GM23338 (cell line): ENCODE measurements around the gene RNF223. TPM values are rescaled to one million over a fixed set of nuclear protein-coding genes. Genes with fewer than 3 reads are reported as not detected.

ENCODE experiments used
- ATAC-seq: fragments of 200-7000 bp; cut with Tn5 transposase; 3 replicates; pipeline ENCODE4 v1.9.1; 2020
- DNase-seq: peaks from one replicate; pipeline ENCODE4 v3.0.0-alpha.2; 2015; ENCODE audit warnings: low spot score
- H2AFZ ChIP-seq: fragments of 200-600 bp; sonication (generic); 2 replicates; pipeline ENCODE4 v1.8.0; 2016; ENCODE audit warnings: antibody characterized with exemption, mild to moderate bottlenecking, moderate library complexity
- H3F3A ChIP-seq: fragments of 200-600 bp; sonication (generic); replicated peaks from 2 replicates; pipeline ENCODE4 v1.8.0; 2017; ENCODE audit warnings: antibody characterized with exemption, mixed run types, low read depth
- H3K27ac ChIP-seq: fragments of 200-600 bp; sonication (generic); 2 replicates; pipeline ENCODE4 v1.6.1; 2016; ENCODE audit warnings: low read depth
- H3K27me3 ChIP-seq: fragments of 200-600 bp; sonication (generic); 2 replicates; pipeline ENCODE4 v1.8.0; 2016; ENCODE audit warnings: mild to moderate bottlenecking, mixed run types, moderate library complexity; ENCODE audit not compliant: insufficient read depth
- H3K36me3 ChIP-seq: fragments of 200-600 bp; sonication (generic); 2 replicates; pipeline ENCODE4 v1.8.0; 2016; ENCODE audit warnings: mild to moderate bottlenecking; ENCODE audit not compliant: insufficient read depth
- H3K4me1 ChIP-seq: fragments of 200-600 bp; sonication (generic); 2 replicates; pipeline ENCODE4 v1.8.0; 2016; ENCODE audit warnings: mild to moderate bottlenecking, moderate library complexity; ENCODE audit not compliant: insufficient read depth
- H3K4me2 ChIP-seq: fragments of 200-600 bp; sonication (generic); 2 replicates; pipeline ENCODE4 v1.7.1; 2017; ENCODE audit warnings: mixed run types
- H3K4me3 ChIP-seq: fragments of 200-600 bp; sonication (generic); 2 replicates; pipeline ENCODE4 v1.6.1; 2016; ENCODE audit warnings: mixed run types
- H3K79me2 ChIP-seq: fragments of 200-600 bp; sonication (generic); replicated peaks from 2 replicates; pipeline ENCODE4 v1.8.0; 2017; ENCODE audit warnings: mild to moderate bottlenecking; ENCODE audit not compliant: insufficient read depth
- H3K9me2 ChIP-seq: fragments of 200-600 bp; sonication (generic); 2 replicates; pipeline ENCODE4 v1.8.0; 2017; ENCODE audit not compliant: insufficient read depth
- H4K20me1 ChIP-seq: fragments of 200-600 bp; sonication (generic); replicated peaks from 2 replicates; pipeline ENCODE4 v1.8.0; 2017; ENCODE audit warnings: mild to moderate bottlenecking; ENCODE audit not compliant: insufficient read depth
- H3K27ac Mint-ChIP-seq: 2 replicates; pipeline ENCODE4 v1.8.0; 2020; ENCODE audit warnings: inconsistent platforms, mild to moderate bottlenecking, moderate library complexity, mixed read lengths
- H3K27me3 Mint-ChIP-seq: 3 replicates; pipeline ENCODE4 v1.8.0; 2022; ENCODE audit warnings: low read depth, mild to moderate bottlenecking, moderate library complexity, mixed read lengths, inconsistent platforms; ENCODE audit not compliant: insufficient read depth, poor library complexity
- H3K36me3 Mint-ChIP-seq: 3 replicates; pipeline ENCODE4 v1.8.0; 2021; ENCODE audit warnings: low read depth, mild to moderate bottlenecking, inconsistent platforms, moderate library complexity, mixed read lengths
- H3K4me1 Mint-ChIP-seq: 3 replicates; pipeline ENCODE4 v1.8.0; 2020; ENCODE audit warnings: mild to moderate bottlenecking, inconsistent platforms, mixed read lengths
- H3K4me3 Mint-ChIP-seq: 3 replicates; pipeline ENCODE4 v1.8.0; 2021; ENCODE audit warnings: moderate library complexity, mild to moderate bottlenecking, inconsistent platforms, mixed read lengths
- H3K9me3 Mint-ChIP-seq: 3 replicates; pipeline ENCODE4 v1.8.0; 2020; ENCODE audit warnings: moderate library complexity, mild to moderate bottlenecking, inconsistent platforms, mixed read lengths
- CREB1 ChIP-seq: fragments of 250-450 bp; sonication (Bioruptor Pico); IDR thresholded peaks from 2 replicates; pipeline ENCODE4 v1.5.0; 2020; ENCODE audit warnings: low read depth, mild to moderate bottlenecking, moderate library complexity
- CTCF ChIP-seq, 2 experiments: fragments of 200-600 bp in 1 of 2; sonication (generic) in 1 of 2; conservative IDR thresholded peaks; 2 replicates each; pipeline versions ENCODE4 v1.5.1 to v1.6.1; 2016 to 2017; ENCODE audit warnings: antibody characterized with exemption in 2 of 2, low read depth in 2 of 2, mild to moderate bottlenecking in 2 of 2, moderate library complexity in 1 of 2
- EZH2 ChIP-seq: fragments of 200-600 bp; sonication (generic); IDR thresholded peaks from one replicate; pipeline ENCODE4 v1.8.0; 2017; ENCODE audit warnings: antibody characterized with exemption, mild to moderate bottlenecking, low read depth; ENCODE audit not compliant: unreplicated experiment
- JUNB ChIP-seq: IDR thresholded peaks from one replicate; pipeline ENCODE4 v1.6.1; 2016; ENCODE audit warnings: antibody characterized with exemption; ENCODE audit not compliant: unreplicated experiment
- NANOG ChIP-seq: IDR thresholded peaks from 2 replicates; pipeline ENCODE4 v1.6.1; 2016; ENCODE audit warnings: antibody characterized with exemption, borderline replicate concordance
- REST ChIP-seq: IDR thresholded peaks from one replicate; pipeline ENCODE4 v1.6.1; 2018; ENCODE audit warnings: antibody characterized with exemption; ENCODE audit not compliant: unreplicated experiment
- ZNF114 ChIP-seq: fragments of 250-450 bp; sonication (Bioruptor Pico); IDR thresholded peaks from 2 replicates; pipeline ENCODE4 v1.5.0; 2020; ENCODE audit warnings: mild to moderate bottlenecking, moderate library complexity
- ZNF331 ChIP-seq: fragments of 250-450 bp; sonication (Bioruptor Pico); IDR thresholded peaks from 2 replicates; pipeline ENCODE4 v1.5.0; 2020; ENCODE audit warnings: low read depth, mild to moderate bottlenecking, moderate library complexity
- ZNF462 ChIP-seq: fragments of 250-450 bp; sonication (Bioruptor Pico); IDR thresholded peaks from 2 replicates; pipeline ENCODE4 v1.5.0; 2020; ENCODE audit warnings: mild to moderate bottlenecking, moderate library complexity
- polyA plus RNA-seq: library from polyadenylated mRNA; unstranded; fragments of >200 nt; fragmentation: Nextera tagmentation; extraction: Ambion mirVana; gene quantifications from 2 replicates; pipeline ENCODE4 v1.2.1, GENCODE V29; 2016
- total RNA-seq: library from RNA; depleted of rRNA; stranded (reverse); fragments of >200 nt; shearing (Covaris generic); gene quantifications from 2 replicates; pipeline ENCODE4 v1.2.3, GENCODE V29; 2014

RNF223 gene
- total and polyA plus RNA-seq, 2 experiments from 2014 or later, result not detected

GRCh38 chr1:1040004-1040991, 33.8 kb downstream of the RNF223 start:
- Histone ChIP-seq H3K27ac (no peak overlapping the region), H2AFZ (no peak overlapping the region), H3K79me2 (no peaks in the 10 kb centered on the region), H3K4me3 (peak overlapping the region; percentile 54), H3K9me2 (no peaks in the 10 kb centered on the region), H3K4me2 (peak overlapping the region; percentile 81), H3K27me3 (peaks cover 45% of the 10 kb centered on the region), H4K20me1 (peaks cover 30% of the 10 kb centered on the region), H3K36me3 (no peaks in the 10 kb centered on the region; the same call in 1 of the 2 replicates), H3K4me1 (peaks cover 7% of the 10 kb centered on the region; the same call in 1 of the 2 replicates), H3F3A (no peaks in the 10 kb centered on the region)
- peak; percentile 86 for ATAC-seq
- TF ChIP-seq NANOG (no peak), CTCF (conservative IDR thresholded peaks at IDR 0.05; ENCODE audit: low read depth in 2 of 2) (0 out of 4 replicates have a peak, but pooled peaks of 1 of the 2 experiments have one; percentile 11), JUNB (no peak), ZNF462 (CRISPR knock-in tag) (no peak), ZNF331 (CRISPR knock-in tag) (no peak), CREB1 (CRISPR knock-in tag) (0 out of 2 replicates have a peak, but pooled peaks have one; percentile 9), EZH2 (no peak), REST (no peak), ZNF114 (CRISPR knock-in tag) (no peak)
- peaks cover 4% of the 10 kb centered on the region; the same call in 2 of the 3 replicates for H3K4me1 Mint-ChIP-seq
- peak overlapping the region; percentile 60 for H3K4me3 Mint-ChIP-seq
- peak; percentile 93 for DNase-seq
- H3K9me3 Mint-ChIP-seq, result no peaks in the 10 kb centered on the region
- H3K27me3 Mint-ChIP-seq, result peaks cover 45% of the 10 kb centered on the region
- H3K27ac Mint-ChIP-seq, result no peak overlapping the region
- peaks cover 14% of the 10 kb centered on the region for H3K36me3 Mint-ChIP-seq
